NB4 (cell line): Measurements from ENCODE around the gene MYO1G.

Source experiments
- CTCF ChIP-seq: IDR thresholded peaks from one replicate; pipeline ENCODE4 v1.5.1; 2012; ENCODE audit warnings: low read depth, low read length
- MAX ChIP-seq: IDR thresholded peaks from 2 replicates; pipeline ENCODE4 v1.6.1; 2011; ENCODE audit warnings: low read depth, low read length
- MYC ChIP-seq: IDR thresholded peaks from 2 replicates; pipeline ENCODE4 v1.6.1; 2011; ENCODE audit warnings: low read depth, low read length
- POLR2A ChIP-seq: IDR thresholded peaks from 2 replicates; pipeline ENCODE4 v1.6.1; 2011; ENCODE audit warnings: mild to moderate bottlenecking; ENCODE audit not compliant: insufficient read length; ENCODE audit errors: extremely low read depth

GRCh38 chr7:45013465-45013967, 34.7 kb upstream of the MYO1G start:
- TF ChIP-seq POLR2A (no peak), CTCF (no peak), MAX (no peak), MYC (no peak)
